Heart left ventricle (tissue), 16 donors: Measurements from ENCODE around the gene SRGAP1. TPM values are rescaled to one million over a fixed set of nuclear protein-coding genes. Genes with fewer than 3 reads are reported as not detected.
"Not testable (repeated sequence)": the region's sequence is repeated elsewhere in the genome, so short reads cannot be mapped to it uniquely, and the experiment has no call there.

ENCODE experiments used
- ATAC-seq, 4 donors: fragments of 200-7000 bp; cut with Tn5 transposase; one replicate each; pipeline ENCODE4 v1.9.1; 2020 to 2022; ENCODE audit warnings: moderate library complexity in 4 of 4, mild to moderate bottlenecking in 3 of 4, moderate number of reproducible peaks in 1 of 4
- DNase-seq, 5 donors: peaks; one replicate each; pipeline ENCODE4 v3.0.0-alpha.2; 2020
- H3K27ac ChIP-seq, 12 donors: fragments of 200-600 bp; sonication (generic) in 4 of 12; one replicate each; pipeline versions ENCODE4 v1.5.0 to v1.8.0; 2016 to 2022; ENCODE audit warnings: mild to moderate bottlenecking in 2 of 12
- H3K27me3 ChIP-seq, 9 donors: fragments of 200-600 bp; sonication (generic) in 2 of 9; one replicate each; pipeline versions ENCODE4 v1.5.1 to v1.8.0; 2016 to 2022; ENCODE audit warnings: mild to moderate bottlenecking in 3 of 9
- H3K36me3 ChIP-seq, 9 donors: fragments of 200-600 bp; sonication (generic) in 2 of 9; one replicate each; pipeline versions ENCODE4 v1.5.0 to v1.8.0; 2018 to 2022; ENCODE audit warnings: mild to moderate bottlenecking in 2 of 9
- H3K4me1 ChIP-seq, 12 donors: fragments of 200-600 bp; sonication (generic) in 4 of 12; one replicate each; pipeline versions ENCODE4 v1.5.0 to v1.8.0; 2016 to 2022; ENCODE audit warnings: mild to moderate bottlenecking in 3 of 12
- H3K4me3 ChIP-seq, 12 donors: fragments of 200-600 bp; sonication (generic) in 4 of 12; one replicate each; pipeline versions ENCODE4 v1.5.0 to v1.8.0; 2017 to 2022; ENCODE audit warnings: mild to moderate bottlenecking in 9 of 12, moderate library complexity in 4 of 12
- H3K9me3 ChIP-seq, 12 donors: fragments of 200-600 bp; sonication (generic) in 4 of 12; one replicate each; pipeline versions ENCODE4 v1.5.0 to v1.8.0; 2016 to 2022; ENCODE audit warnings: mild to moderate bottlenecking in 1 of 12
- POLR2A ChIP-seq, 2 donors: fragments of 450-650 bp; IDR thresholded peaks; one replicate each; pipeline ENCODE4 v1.6.1; 2017; ENCODE audit warnings: antibody characterized with exemption in 2 of 2, mild to moderate bottlenecking in 2 of 2, moderate library complexity in 2 of 2
- WGBS, 4 donors: extraction: QIAGEN DNeasy Blood & Tissue Kit in 2 of 4; methylation state at CpG; one replicate each; pipeline versions ENCODE4 v1.1.5 to v1.1.7; 2013 to 2018; 5-methylcytosine and 5-hydroxymethylcytosine counted together
- intact Hi-C, 10 donors: fragments of 100-400 bp; cut with DNase I; formaldehyde crosslinking; loops; one replicate each; pipeline versions ENCODE4 v1.11.1 to v1.14.2; 2022
- polyA plus RNA-seq, 2 donors: library from polyadenylated mRNA; stranded (reverse); fragments of 200-250 nt; gene quantifications; one replicate each; pipeline ENCODE4 v1.2.3, GENCODE V29; 2013
- total RNA-seq, 9 donors: library from RNA; depleted of rRNA in 2 of 9; stranded (reverse); fragments of >200 nt in 2 of 9; fragmentation: NEBNext Ultra II Directional in 3 of 9; extraction: Animal tissue kit (Norgen Biotek cat#: 25700) in 3 of 9; gene quantifications; one replicate each; pipeline versions ENCODE4 v1.1.0 to v1.2.4, GENCODE V29; 2016 to 2023
- TF ChIP-seq, protein P1 (sequence below), 12 donors: fragments of 200-600 bp; sonication (generic) in 4 of 12; IDR thresholded peaks; one replicate each; pipeline versions ENCODE4 v1.5.0 to v1.8.0; 2018 to 2022; ENCODE audit warnings: antibody characterized with exemption in 12 of 12, mild to moderate bottlenecking in 5 of 12
- donor health status: ischemic (EF 13 %, LVEDD 7.1; RV severe dilation, severe dysfunction).
- donor health status: healthy with polysubstance abuse.
- donor health status: DM: no; HTN: yes; CAD: no.
- donor health status: DM: no; HTN: no; CAD: no.
- donor health status: ischemic (EF 25% LVEDD 6.9; RV normal size, moderate dysfunction).
- donor health status: ischemic (EF 25% LVEDD 5.7; RV mildly dilated, moderate dysfunction).
- donor health status: healthy.
- donor health status: DM: yes; HTN: yes; CAD: no.
- donor health status: ischemic (EF 35%, LVEDD 5.7; RV mildly dilated, moderate dysfunction).
- donor health status: nonischemic (EF 11% LVEDD 7.7; RV severe dilation, severe dysfunction).
- donor health status: DM: yes; HTN: yes; CAD: no.
- donor health status: PGD.
- donor health status: ischemic (EF 29% LVEDD 5.4; RV normal size, mild dysfunction).
- donor health status: nonischemic (EF 23%, LVEDD 6.1; RV moderate dilation, normal function).

Gene SRGAP1
- total and polyA plus RNA-seq, 11 donors: 1.3 to 10.6 (median 4.5) TPM

DNA sequence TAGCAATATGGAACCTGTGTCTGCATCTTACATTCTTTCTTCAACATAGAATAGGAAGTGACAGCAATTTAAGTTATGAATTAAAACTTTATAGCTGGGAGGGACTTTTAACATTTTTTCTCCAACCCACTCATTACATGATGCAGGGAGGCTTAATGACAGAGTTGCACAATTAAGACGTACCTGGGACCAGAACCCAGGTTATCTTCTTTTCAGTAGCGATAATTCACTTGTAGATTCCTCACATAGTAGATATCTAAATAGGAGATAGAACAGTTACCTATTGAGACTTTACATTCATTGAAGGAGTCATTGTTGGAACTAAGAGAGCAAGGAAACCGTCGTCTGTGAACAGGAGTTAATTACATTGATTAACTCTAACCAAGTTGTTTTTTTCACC lies 5.1 kb downstream of the SRGAP1 start:
- intact Hi-C loops: loop anchor here in 7 of 10 donors (5.0 to 10.0 kb wide), 7 partner anchors 83 to 555 kb away; partner anchors contain the start of genes C12orf56 (in 1 of the 7) and XPOT (in 1 of the 7)
- WGBS, 4 donors: 85 to 94% (median 91%) methylated on average over 4 of the region's 4 CpGs

GRCh38 chr12:63853978-63854377 lies 9.5 kb downstream of the SRGAP1 start:
- ATAC-seq: no peak
- TF ChIP-seq, protein P1, sequence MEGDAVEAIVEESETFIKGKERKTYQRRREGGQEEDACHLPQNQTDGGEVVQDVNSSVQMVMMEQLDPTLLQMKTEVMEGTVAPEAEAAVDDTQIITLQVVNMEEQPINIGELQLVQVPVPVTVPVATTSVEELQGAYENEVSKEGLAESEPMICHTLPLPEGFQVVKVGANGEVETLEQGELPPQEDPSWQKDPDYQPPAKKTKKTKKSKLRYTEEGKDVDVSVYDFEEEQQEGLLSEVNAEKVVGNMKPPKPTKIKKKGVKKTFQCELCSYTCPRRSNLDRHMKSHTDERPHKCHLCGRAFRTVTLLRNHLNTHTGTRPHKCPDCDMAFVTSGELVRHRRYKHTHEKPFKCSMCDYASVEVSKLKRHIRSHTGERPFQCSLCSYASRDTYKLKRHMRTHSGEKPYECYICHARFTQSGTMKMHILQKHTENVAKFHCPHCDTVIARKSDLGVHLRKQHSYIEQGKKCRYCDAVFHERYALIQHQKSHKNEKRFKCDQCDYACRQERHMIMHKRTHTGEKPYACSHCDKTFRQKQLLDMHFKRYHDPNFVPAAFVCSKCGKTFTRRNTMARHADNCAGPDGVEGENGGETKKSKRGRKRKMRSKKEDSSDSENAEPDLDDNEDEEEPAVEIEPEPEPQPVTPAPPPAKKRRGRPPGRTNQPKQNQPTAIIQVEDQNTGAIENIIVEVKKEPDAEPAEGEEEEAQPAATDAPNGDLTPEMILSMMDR (IDR thresholded peaks at IDR 0.05): no peak
- no peak for TF ChIP-seq POLR2A (IDR thresholded peaks at IDR 0.05)
- Histone ChIP-seq H3K9me3 (no peaks in the 10 kb centered on the region), H3K27me3 (no peaks in the 10 kb centered on the region), H3K36me3 (no peaks in the 10 kb centered on the region), H3K4me1 (peaks cover 0 to 7% (median 0%) of the 10 kb centered on the region in 12 donors), H3K4me3 (no peak overlapping the region), H3K27ac (no peak overlapping the region)
- intact Hi-C loops: no loop called here
- no peak for DNase-seq

More for the DNA sequence above, 5.1 kb downstream of the SRGAP1 start:
- TF ChIP-seq POLR2A (IDR thresholded peaks at IDR 0.05): no peak
- Histone ChIP-seq H3K36me3 (no peaks in the 10 kb centered on the region), H3K27ac (no peak overlapping the region), H3K27me3 (no peaks in the 10 kb centered on the region), H3K9me3 (no peaks in the 10 kb centered on the region), H3K4me1 (peaks cover 0 to 30% (median 9%) of the 10 kb centered on the region in 12 donors), H3K4me3 (no peak overlapping the region)
- ATAC-seq (no peak), DNase-seq (no peak)

DNA sequence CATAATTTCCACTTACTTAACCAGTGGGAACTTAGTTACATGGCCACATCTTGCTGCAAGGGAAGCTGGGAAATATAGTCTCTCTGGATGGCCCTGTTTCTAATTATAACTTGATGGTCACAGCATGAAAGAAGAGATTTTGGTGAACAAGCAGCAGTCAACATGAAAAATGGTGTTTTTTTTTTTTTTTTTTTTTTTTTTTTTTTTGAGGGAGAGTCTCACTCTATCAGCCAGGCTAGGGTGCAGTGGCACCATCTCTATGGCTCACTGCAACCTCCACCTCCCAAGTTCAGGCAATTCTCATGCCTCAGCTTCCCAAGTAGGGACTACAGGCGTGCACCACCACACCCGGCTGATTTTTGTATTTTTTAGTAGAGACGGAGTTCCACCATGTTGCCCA lies 10.8 kb downstream of the SRGAP1 start:
- H3K4me3 ChIP-seq: no peak overlapping the region
- no peaks in the 10 kb centered on the region for H3K4me1 ChIP-seq
- no peaks in the 10 kb centered on the region for H3K36me3 ChIP-seq
- no peak for ATAC-seq
- intact Hi-C loops: no loop called here
- DNase-seq: no peak
- no peaks in the 10 kb centered on the region for H3K9me3 ChIP-seq
- H3K27me3 ChIP-seq: no peaks in the 10 kb centered on the region
- no peak for TF ChIP-seq POLR2A (IDR thresholded peaks at IDR 0.05)
- TF ChIP-seq, protein P1 (IDR thresholded peaks at IDR 0.05): no peak
- H3K27ac ChIP-seq: no peak overlapping the region
- 97 to 100% (median 98%) methylated on average over 3 of the region's 3 CpGs for WGBS, 4 donors

GRCh38 chr12:63857771-63858670 lies 13.5 kb downstream of the SRGAP1 start:
- DNase-seq (no peak), ATAC-seq (no peak)
- no peak overlapping the region for H3K27ac ChIP-seq
- no peak overlapping the region for H3K4me3 ChIP-seq
- 79 to 90% (median 88%) methylated on average over 6 of the region's 6 CpGs for WGBS, 4 donors
- intact Hi-C loops: no loop called here
- TF ChIP-seq POLR2A (IDR thresholded peaks at IDR 0.05): no peak
- TF ChIP-seq, protein P1 (IDR thresholded peaks at IDR 0.05): no peak
- H3K36me3 ChIP-seq: no peaks in the 10 kb centered on the region
- H3K27me3 ChIP-seq: no peaks in the 10 kb centered on the region
- H3K4me1 ChIP-seq: peaks cover 0 to 16% (median 5%) of the 10 kb centered on the region in 12 donors
- H3K9me3 ChIP-seq: no peaks in the 10 kb centered on the region

- H3K9me3 ChIP-seq, H3K27ac ChIP-seq, intact Hi-C loops, H3K27me3 ChIP-seq, ATAC-seq, H3K36me3 ChIP-seq, H3K4me3 ChIP-seq, DNase-seq: not testable (repeated sequence)
- 93 to 100% (median 97%) methylated on average over 2 of the region's 2 CpGs for WGBS, 4 donors
- peaks cover 0 to 19% (median 6%) of the 10 kb centered on the region in 12 donors for H3K4me1 ChIP-seq
Observed at GRCh38 chr12:63859880-63860279, 15.4 kb downstream of the SRGAP1 start.
